ENCODE measurements around the gene BBX.

BBX gene

GRCh38 chr3:107729686-107730085 lies 206.9 kb downstream of the BBX start:
- Histone ChIP-seq H3K4me3 (ENCODE audit: low read depth in 1 of 2, low read length in 2 of 2) (no peak overlapping the region), H3K27ac (ENCODE audit: low read length) (no peak overlapping the region), H3K27me3 (ENCODE audit: low read depth, low read length) (no peaks in the 10 kb centered on the region), H3K36me3 (ENCODE audit: control insufficient read depth in 1 of 2, insufficient read depth in 2 of 2, low read length in 2 of 2) (peaks cover 15 to 23% of the 10 kb centered on the region in 2 donors), H3K4me1 (ENCODE audit: control insufficient read depth in 1 of 2, insufficient read depth in 2 of 2, low read length in 2 of 2) (no peaks in the 10 kb centered on the region), H3K9me3 (ENCODE audit: control insufficient read depth in 1 of 2, low read length in 2 of 2) (no peaks in the 10 kb centered on the region)

- H3K27ac ChIP-seq (ENCODE audit: low read length) = no peak overlapping the region
- H3K36me3 ChIP-seq (ENCODE audit: control insufficient read depth in 1 of 2, insufficient read depth in 2 of 2, low read length in 2 of 2) = peaks cover 8 to 14% of the 10 kb centered on the region in 2 donors
- no peaks in the 10 kb centered on the region for H3K4me1 ChIP-seq (ENCODE audit: control insufficient read depth in 1 of 2, insufficient read depth in 2 of 2, low read length in 2 of 2)
- H3K4me3 ChIP-seq (ENCODE audit: low read depth in 1 of 2, low read length in 2 of 2) = no peak overlapping the region
- H3K27me3 ChIP-seq (ENCODE audit: low read depth, low read length) = no peaks in the 10 kb centered on the region
- no peaks in the 10 kb centered on the region for H3K9me3 ChIP-seq (ENCODE audit: control insufficient read depth in 1 of 2, low read length in 2 of 2)
These were observed 211.6 kb downstream of the BBX start for GRCh38 chr3:107734317-107734716.

- H3K4me3 ChIP-seq (ENCODE audit: low read depth in 1 of 2, low read length in 2 of 2) = no peak overlapping the region
- H3K27me3 ChIP-seq (ENCODE audit: low read depth, low read length) = no peaks in the 10 kb centered on the region
- H3K27ac ChIP-seq (ENCODE audit: low read length) = no peak overlapping the region
- no peaks in the 10 kb centered on the region for H3K4me1 ChIP-seq (ENCODE audit: control insufficient read depth in 1 of 2, insufficient read depth in 2 of 2, low read length in 2 of 2)
- H3K9me3 ChIP-seq (ENCODE audit: control insufficient read depth in 1 of 2, low read length in 2 of 2) = no peaks in the 10 kb centered on the region
- peaks cover 3 to 8% of the 10 kb centered on the region in 2 donors for H3K36me3 ChIP-seq (ENCODE audit: control insufficient read depth in 1 of 2, insufficient read depth in 2 of 2, low read length in 2 of 2)
These were observed 215.2 kb downstream of the BBX start for GRCh38 chr3:107737914-107738313.

DNA sequence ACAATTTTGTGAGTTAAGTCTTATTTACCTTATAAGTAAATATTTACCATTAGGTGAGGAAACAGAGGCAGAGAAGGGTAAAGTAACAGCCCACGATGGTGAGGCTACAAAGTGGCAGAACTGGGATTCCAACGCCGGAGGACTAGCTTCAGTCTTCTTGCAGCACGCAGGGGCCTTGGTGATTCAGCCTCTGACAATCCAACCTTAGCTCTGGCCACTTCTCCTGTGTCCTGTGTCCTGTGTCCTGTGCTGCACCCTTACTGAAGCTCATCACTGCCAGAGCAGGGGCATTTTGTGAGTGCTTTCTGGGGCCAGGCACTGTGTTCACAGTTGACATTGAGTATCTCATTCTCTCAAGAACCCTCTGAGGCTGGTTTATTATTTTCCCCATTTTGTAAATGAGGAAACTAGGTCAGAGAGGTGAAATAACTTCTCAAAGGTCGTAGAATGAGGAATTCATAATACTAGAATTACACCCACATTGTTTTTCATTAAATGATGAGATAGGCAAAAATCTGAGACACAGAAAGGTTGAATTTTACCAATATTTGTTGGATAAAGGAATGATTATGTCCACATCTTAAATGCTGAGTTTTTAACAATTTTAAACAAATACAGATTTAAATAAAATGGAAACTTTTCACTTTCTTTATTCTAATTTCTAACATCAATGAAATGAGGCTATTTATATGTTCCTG lies 215.9 kb downstream of the BBX start:
- no peaks in the 10 kb centered on the region for H3K4me1 ChIP-seq (ENCODE audit: control insufficient read depth in 1 of 2, insufficient read depth in 2 of 2, low read length in 2 of 2)
- H3K27ac ChIP-seq (ENCODE audit: low read length) = no peak overlapping the region
- no peak overlapping the region for H3K4me3 ChIP-seq (ENCODE audit: low read depth in 1 of 2, low read length in 2 of 2)
- H3K9me3 ChIP-seq (ENCODE audit: control insufficient read depth in 1 of 2, low read length in 2 of 2) = no peaks in the 10 kb centered on the region
- no peaks in the 10 kb centered on the region for H3K27me3 ChIP-seq (ENCODE audit: low read depth, low read length)
- H3K36me3 ChIP-seq (ENCODE audit: control insufficient read depth in 1 of 2, insufficient read depth in 2 of 2, low read length in 2 of 2) = peaks cover 0 to under 1% of the 10 kb centered on the region in 2 donors

- no peaks in the 10 kb centered on the region for H3K27me3 ChIP-seq (ENCODE audit: low read depth, low read length)
- no peak overlapping the region for H3K4me3 ChIP-seq (ENCODE audit: low read depth in 1 of 2, low read length in 2 of 2)
- no peak overlapping the region for H3K27ac ChIP-seq (ENCODE audit: low read length)
These were observed 216.5 kb downstream of the BBX start for GRCh38 chr3:107739227-107739626.

DNA sequence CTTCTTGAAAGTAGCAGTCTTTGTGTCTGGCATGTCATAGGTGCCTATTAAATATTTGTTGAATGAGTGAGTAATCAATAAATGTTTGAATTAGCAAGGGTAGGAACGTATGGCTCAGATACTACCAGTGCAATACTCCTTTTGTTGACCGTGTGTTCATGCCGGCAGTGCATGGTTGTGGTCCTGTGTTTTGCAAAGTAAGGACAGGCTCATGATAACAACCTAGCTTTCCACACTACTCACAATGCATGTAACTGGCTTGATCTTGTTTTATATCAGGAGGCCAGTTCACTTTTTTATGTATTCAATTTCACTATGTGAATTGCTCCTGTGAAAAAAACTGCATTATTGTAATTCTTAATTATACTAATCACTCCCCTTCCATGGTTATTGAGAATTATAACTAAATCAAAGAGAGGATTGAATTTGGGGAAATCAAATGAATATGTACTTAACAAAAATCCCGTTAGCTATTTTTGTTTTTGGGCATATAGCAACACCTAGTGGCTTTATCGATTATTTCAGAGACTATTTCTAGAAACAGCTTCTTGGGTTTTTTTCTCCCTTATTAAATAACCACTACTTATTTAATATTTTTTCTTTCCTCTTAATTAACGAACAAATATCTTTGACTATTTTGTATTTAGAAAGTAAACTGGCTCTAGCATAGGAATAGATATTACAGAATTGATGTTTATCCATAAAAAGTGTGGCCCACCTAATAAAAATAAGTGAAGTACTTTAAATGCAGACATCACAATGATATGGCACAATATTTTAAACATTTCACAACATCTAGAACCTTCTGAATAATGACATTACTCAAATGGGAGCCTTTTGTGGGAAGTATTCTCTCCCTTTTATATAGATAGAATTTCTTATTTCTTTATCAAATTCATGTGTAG lies 218.5 kb downstream of the BBX start:
- Histone ChIP-seq H3K27ac (ENCODE audit: low read length) (no peak overlapping the region), H3K9me3 (ENCODE audit: control insufficient read depth in 1 of 2, low read length in 2 of 2) (no peaks in the 10 kb centered on the region), H3K4me1 (ENCODE audit: control insufficient read depth in 1 of 2, insufficient read depth in 2 of 2, low read length in 2 of 2) (no peaks in the 10 kb centered on the region), H3K36me3 (ENCODE audit: control insufficient read depth in 1 of 2, insufficient read depth in 2 of 2, low read length in 2 of 2) (peaks cover 0 to 6% of the 10 kb centered on the region in 2 donors), H3K4me3 (ENCODE audit: low read depth in 1 of 2, low read length in 2 of 2) (no peak overlapping the region), H3K27me3 (ENCODE audit: low read depth, low read length) (no peaks in the 10 kb centered on the region)

More at GRCh38 chr3:107739227-107739626, 216.5 kb downstream of the BBX start:
- no peaks in the 10 kb centered on the region for H3K4me1 ChIP-seq (ENCODE audit: control insufficient read depth in 1 of 2, insufficient read depth in 2 of 2, low read length in 2 of 2)
- H3K36me3 ChIP-seq (ENCODE audit: control insufficient read depth in 1 of 2, insufficient read depth in 2 of 2, low read length in 2 of 2) = no peaks in the 10 kb centered on the region
- no peaks in the 10 kb centered on the region for H3K9me3 ChIP-seq (ENCODE audit: control insufficient read depth in 1 of 2, low read length in 2 of 2)

- no peak overlapping the region for H3K4me3 ChIP-seq (ENCODE audit: low read depth in 1 of 2, low read length in 2 of 2)
- no peaks in the 10 kb centered on the region for H3K27me3 ChIP-seq (ENCODE audit: low read depth, low read length)
- H3K4me1 ChIP-seq (ENCODE audit: control insufficient read depth in 1 of 2, insufficient read depth in 2 of 2, low read length in 2 of 2) = no peaks in the 10 kb centered on the region
- H3K27ac ChIP-seq (ENCODE audit: low read length) = no peak overlapping the region
- H3K9me3 ChIP-seq (ENCODE audit: control insufficient read depth in 1 of 2, low read length in 2 of 2) = no peaks in the 10 kb centered on the region
- peaks cover 5 to 12% of the 10 kb centered on the region in 2 donors for H3K36me3 ChIP-seq (ENCODE audit: control insufficient read depth in 1 of 2, insufficient read depth in 2 of 2, low read length in 2 of 2)
These were observed 222.6 kb downstream of the BBX start for GRCh38 chr3:107745354-107745753.

DNA sequence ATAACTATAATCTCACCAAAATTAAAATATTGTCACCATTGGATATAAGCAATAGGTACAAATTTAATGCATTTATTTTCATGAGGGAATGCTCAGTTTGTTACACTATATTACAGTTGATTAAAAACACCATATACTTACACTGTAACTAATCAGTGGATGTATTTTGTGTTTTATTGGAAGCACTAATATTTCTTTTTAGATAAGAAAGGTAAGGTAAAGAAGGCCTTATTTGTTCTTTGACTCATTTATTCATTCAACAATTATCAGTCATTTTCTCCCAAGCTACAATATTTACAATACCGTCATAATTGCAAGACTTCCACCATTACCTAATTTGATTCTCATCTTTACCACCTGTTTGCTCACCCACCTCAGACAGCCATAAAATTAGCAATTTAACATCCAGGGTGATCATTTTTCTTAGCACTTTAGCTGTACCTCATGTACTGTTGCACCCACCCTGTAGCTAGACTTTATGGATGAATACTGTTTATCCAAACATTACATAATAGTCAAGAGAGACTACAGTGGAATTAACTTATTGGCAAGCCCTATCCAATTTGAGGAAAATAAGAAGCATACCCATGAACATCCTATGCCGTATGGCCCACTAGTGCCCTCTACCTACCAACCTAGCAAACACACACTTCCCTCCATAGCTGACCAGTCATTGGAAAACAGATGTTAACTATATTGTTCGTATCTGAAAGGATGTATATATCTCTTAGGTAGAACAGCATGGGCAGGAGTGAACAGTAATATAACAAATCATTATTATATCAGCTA lies 229.6 kb downstream of the BBX start:
- H3K36me3 ChIP-seq (ENCODE audit: control insufficient read depth in 1 of 2, insufficient read depth in 2 of 2, low read length in 2 of 2) = peaks cover 5 to 6% of the 10 kb centered on the region in 2 donors
- no peaks in the 10 kb centered on the region for H3K27me3 ChIP-seq (ENCODE audit: low read depth, low read length)

GRCh38 chr3:107753494-107753893 lies 230.7 kb downstream of the BBX start:
- H3K4me1 ChIP-seq (ENCODE audit: control insufficient read depth in 1 of 2, insufficient read depth in 2 of 2, low read length in 2 of 2) = no peaks in the 10 kb centered on the region
- H3K27me3 ChIP-seq (ENCODE audit: low read depth, low read length) = no peaks in the 10 kb centered on the region
- no peak overlapping the region for H3K4me3 ChIP-seq (ENCODE audit: low read depth in 1 of 2, low read length in 2 of 2)
- no peaks in the 10 kb centered on the region for H3K9me3 ChIP-seq (ENCODE audit: control insufficient read depth in 1 of 2, low read length in 2 of 2)
- H3K27ac ChIP-seq (ENCODE audit: low read length) = no peak overlapping the region
- H3K36me3 ChIP-seq (ENCODE audit: control insufficient read depth in 1 of 2, insufficient read depth in 2 of 2, low read length in 2 of 2) = peaks cover 5 to 8% of the 10 kb centered on the region in 2 donors

More for the DNA sequence above, 229.6 kb downstream of the BBX start:
- Histone ChIP-seq H3K4me1 (ENCODE audit: control insufficient read depth in 1 of 2, insufficient read depth in 2 of 2, low read length in 2 of 2) (no peaks in the 10 kb centered on the region), H3K9me3 (ENCODE audit: control insufficient read depth in 1 of 2, low read length in 2 of 2) (no peaks in the 10 kb centered on the region), H3K27ac (ENCODE audit: low read length) (no peak overlapping the region), H3K4me3 (ENCODE audit: low read depth in 1 of 2, low read length in 2 of 2) (no peak overlapping the region)

DNA sequence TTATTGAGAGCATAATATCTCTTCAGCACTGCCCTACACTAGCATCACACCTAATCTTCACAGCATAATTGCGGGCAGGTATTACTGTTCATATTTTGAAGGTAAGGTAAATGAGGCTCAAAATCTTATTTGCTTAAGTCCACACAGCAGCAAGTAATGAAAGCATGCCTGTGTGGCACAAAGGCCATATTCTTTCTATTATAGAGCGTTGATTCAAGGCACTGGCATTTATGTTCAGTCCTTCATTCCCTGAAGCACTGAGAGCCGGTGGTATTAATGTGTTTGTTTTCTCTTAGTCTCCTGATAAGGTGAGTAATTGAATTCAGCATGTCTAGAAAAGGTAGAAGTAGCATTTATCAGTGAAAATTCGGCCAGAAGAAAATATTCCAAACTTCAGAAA lies 231.2 kb downstream of the BBX start:
- no peak overlapping the region for H3K4me3 ChIP-seq (ENCODE audit: low read depth in 1 of 2, low read length in 2 of 2)
- H3K27ac ChIP-seq (ENCODE audit: low read length) = no peak overlapping the region
- no peaks in the 10 kb centered on the region for H3K4me1 ChIP-seq (ENCODE audit: control insufficient read depth in 1 of 2, insufficient read depth in 2 of 2, low read length in 2 of 2)
- no peaks in the 10 kb centered on the region for H3K9me3 ChIP-seq (ENCODE audit: control insufficient read depth in 1 of 2, low read length in 2 of 2)
- H3K36me3 ChIP-seq (ENCODE audit: control insufficient read depth in 1 of 2, insufficient read depth in 2 of 2, low read length in 2 of 2) = peaks cover under 1 to 6% of the 10 kb centered on the region in 2 donors
- H3K27me3 ChIP-seq (ENCODE audit: low read depth, low read length) = no peaks in the 10 kb centered on the region

DNA sequence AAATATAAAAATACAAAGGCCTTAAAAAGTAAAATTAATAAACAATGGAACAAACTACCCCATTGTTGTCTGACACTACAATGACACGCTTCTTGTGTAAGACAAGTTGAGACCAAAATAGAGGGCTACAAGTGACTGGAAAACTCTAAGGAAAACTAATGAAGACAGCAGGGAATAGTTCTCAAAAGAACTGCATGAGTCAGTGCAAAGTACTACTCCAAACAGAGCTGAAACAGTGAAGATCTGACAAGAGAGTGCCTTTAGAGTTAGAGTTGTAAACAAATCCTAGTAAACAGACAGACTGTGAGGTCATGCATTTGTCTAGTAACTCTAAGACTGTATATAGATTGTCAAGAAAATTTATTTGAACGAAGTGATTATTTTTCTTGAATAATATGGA lies 233.9 kb downstream of the BBX start:
- Histone ChIP-seq H3K4me1 (ENCODE audit: control insufficient read depth in 1 of 2, insufficient read depth in 2 of 2, low read length in 2 of 2) (no peaks in the 10 kb centered on the region), H3K36me3 (ENCODE audit: control insufficient read depth in 1 of 2, insufficient read depth in 2 of 2, low read length in 2 of 2) (peaks cover 0 to 6% of the 10 kb centered on the region in 2 donors), H3K27me3 (ENCODE audit: low read depth, low read length) (no peaks in the 10 kb centered on the region), H3K27ac (ENCODE audit: low read length) (no peak overlapping the region), H3K9me3 (ENCODE audit: control insufficient read depth in 1 of 2, low read length in 2 of 2) (no peaks in the 10 kb centered on the region), H3K4me3 (ENCODE audit: low read depth in 1 of 2, low read length in 2 of 2) (no peak overlapping the region)
